Activated naive CD8-positive, alpha-beta T cell treated with anti-CD3 and anti-CD28 coated beads, Interleukin-2, amount 10 ng/mL, durations not matched to agents 7 days and 5 days (primary cell): Measurements from ENCODE around the gene SLC29A2. TPM values are rescaled to one million over a fixed set of nuclear protein-coding genes. Genes with fewer than 3 reads are reported as not detected.
A peak's percentile ranks its signal among the peaks of the same experiment; 100 is the strongest.

Source experiments
- ATAC-seq: fragments of 150-1000 bp; cut with Tn5 transposase; one replicate; pipeline ENCODE4 v1.10.0; 2021; ENCODE audit warnings: low read depth, moderate library complexity
- POLR2A ChIA-PET: fragments of 350-600 bp; sonication (Branson Sonifier 250); formaldehyde crosslinking; loops from one replicate; lab custom pipeline; 2021; ENCODE audit warnings: antibody characterized with exemption; lab: Charles Lee
- DNase-seq: peaks from one replicate; pipeline ENCODE4 v3.0.0; 2021
- H3K27ac Mint-ChIP-seq: one replicate; pipeline ENCODE4 v1.8.0; 2022; ENCODE audit warnings: mild to moderate bottlenecking, mixed read lengths
- H3K27me3 Mint-ChIP-seq: one replicate; pipeline ENCODE4 v1.8.0; 2022; ENCODE audit warnings: mild to moderate bottlenecking, moderate library complexity, mixed read lengths
- H3K36me3 Mint-ChIP-seq: one replicate; pipeline ENCODE4 v1.8.0; 2021; ENCODE audit warnings: mild to moderate bottlenecking, mixed read lengths
- H3K4me1 Mint-ChIP-seq: one replicate; pipeline ENCODE4 v1.8.0; 2021; ENCODE audit warnings: mixed read lengths
- H3K4me3 Mint-ChIP-seq: one replicate; pipeline ENCODE4 v1.8.0; 2022; ENCODE audit warnings: mild to moderate bottlenecking, moderate library complexity, mixed read lengths
- H3K9me3 Mint-ChIP-seq: one replicate; pipeline ENCODE4 v1.8.0; 2021; ENCODE audit warnings: mixed read lengths
- total RNA-seq, 2 experiments: library from RNA; stranded (reverse); gene quantifications; one replicate each; pipeline ENCODE4 v1.2.3, GENCODE V29; 2021

SLC29A2 gene
- total RNA-seq, 2 experiments from 2014 or later, result 11.2 to 12.1 TPM

GRCh38 chr11:66313321-66314185 lies 58.0 kb downstream of the SLC29A2 start:
- H3K4me3 Mint-ChIP-seq, result peak overlapping the region; percentile 92
- peak overlapping the region; percentile 96 for H3K27ac Mint-ChIP-seq
- H3K4me1 Mint-ChIP-seq, result peaks cover 34% of the 10 kb centered on the region
- ATAC-seq, result no peak
- H3K9me3 Mint-ChIP-seq, result no peaks in the 10 kb centered on the region
- no peaks in the 10 kb centered on the region for H3K27me3 Mint-ChIP-seq
- H3K36me3 Mint-ChIP-seq, result peaks cover 12% of the 10 kb centered on the region
- no peak for DNase-seq
- POLR2A ChIA-PET, result interaction anchor here (1.0 to 7.7 kb wide), 20 partner anchors 9 to 423 kb away, joined by 3 to 215 read pairs (median 6); partner anchors contain the start of genes B4GAT1, BRMS1, CCDC85B and DPP3

DNA sequence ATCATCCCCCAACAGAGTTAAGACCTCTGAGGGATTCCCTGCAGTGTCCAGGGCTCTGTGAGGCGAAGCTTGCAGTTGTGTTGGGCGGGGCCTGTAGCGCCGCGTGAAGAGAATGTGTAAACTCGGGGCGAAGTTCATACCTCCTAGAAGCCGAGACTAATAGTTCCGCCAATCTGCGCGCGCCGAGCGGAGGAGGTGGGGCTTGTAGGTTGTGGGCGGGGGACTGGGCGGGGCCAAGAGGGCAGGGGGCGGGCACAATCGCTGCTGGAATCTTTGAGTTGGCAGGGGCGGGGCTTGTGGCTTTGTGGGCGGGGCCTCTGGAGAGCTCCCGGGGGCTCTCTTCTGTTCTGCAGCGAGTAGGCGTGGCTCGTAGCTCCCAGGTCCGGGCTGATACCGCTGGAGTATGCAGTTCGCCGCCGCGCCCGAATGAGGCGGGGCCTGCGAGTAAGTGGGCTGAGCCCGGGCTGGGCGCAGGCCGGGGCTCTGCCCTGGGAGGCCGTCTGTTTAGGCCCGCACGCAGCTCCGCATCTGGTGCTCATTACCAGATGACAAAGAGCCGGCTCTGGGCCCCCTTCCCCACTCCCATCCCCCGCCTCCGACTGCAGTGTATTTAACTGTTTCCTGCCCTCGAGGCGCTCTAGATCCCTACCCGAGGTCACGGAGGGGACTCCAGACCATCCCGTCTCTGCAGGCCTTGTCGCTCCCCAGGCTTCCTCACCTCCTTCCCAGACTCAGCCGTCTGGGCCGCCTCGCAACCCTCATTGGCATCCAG lies 58.8 kb downstream of the SLC29A2 start:
- peak; percentile 99 for DNase-seq
- peak overlapping the region; percentile 92 for H3K4me3 Mint-ChIP-seq
- POLR2A ChIA-PET, result interaction anchor here (0.6 to 7.7 kb wide), 22 partner anchors 9 to 422 kb away, joined by 3 to 215 read pairs (median 6); partner anchors contain the start of genes B4GAT1, BRMS1, CCDC85B and PELI3
- H3K4me1 Mint-ChIP-seq, result peaks cover 27% of the 10 kb centered on the region
- H3K9me3 Mint-ChIP-seq, result no peaks in the 10 kb centered on the region
- peaks cover 12% of the 10 kb centered on the region for H3K36me3 Mint-ChIP-seq
- H3K27ac Mint-ChIP-seq, result peak overlapping the region; percentile 96
- no peaks in the 10 kb centered on the region for H3K27me3 Mint-ChIP-seq
- ATAC-seq, result peak; percentile 70

Other genes starting within 250 kb of the SLC29A2 start
- gene KLC2, start 114.1 kb downstream of the SLC29A2 start, total RNA-seq, result 10 to 100 TPM; 39.3 to 41.9 TPM
- gene RAB1B, start 103.1 kb downstream of the SLC29A2 start, total RNA-seq, result 100 to 1,000 TPM; 136 to 145 TPM
- 1 to 10 TPM; 2.1 to 2.7 TPM for gene CNIH2, start 93.6 kb downstream of the SLC29A2 start, total RNA-seq
- 10 to 100 TPM; 44.5 to 45.5 TPM for gene YIF1A, start 82.6 kb downstream of the SLC29A2 start, total RNA-seq
- gene TMEM151A, start 79.9 kb downstream of the SLC29A2 start, total RNA-seq, result not detected
- 10 to 100 TPM; 80.3 to 85.5 TPM for gene CD248, start 54.7 kb downstream of the SLC29A2 start, total RNA-seq
- gene RIN1, start 35.3 kb downstream of the SLC29A2 start, total RNA-seq, result 1 to 10 TPM; 3.0 to 5.7 TPM
- 10 to 100 TPM; 45.4 to 47.8 TPM for gene BRMS1, start 26.7 kb downstream of the SLC29A2 start, total RNA-seq
- gene B4GAT1, start 24.1 kb downstream of the SLC29A2 start, total RNA-seq, result 1 to 10 TPM; 9.5 to 9.7 TPM
- gene NPAS4, start 49.3 kb upstream of the SLC29A2 start, total RNA-seq, result under 1 TPM; 0.23 to 0.67 TPM
- gene MRPL11, start 67.1 kb upstream of the SLC29A2 start, total RNA-seq, result 10 to 100 TPM; 53.9 to 64.4 TPM
- 10 to 100 TPM; 10.6 to 10.7 TPM for gene PELI3, start 95.1 kb upstream of the SLC29A2 start, total RNA-seq
- gene DPP3, start 108.7 kb upstream of the SLC29A2 start, total RNA-seq, result 10 to 100 TPM; 44.9 to 45.7 TPM
- gene BBS1, start 138.9 kb upstream of the SLC29A2 start, total RNA-seq, result 10 to 100 TPM; 22.6 to 26.4 TPM
- 10 to 100 TPM; 22.1 to 23.0 TPM for gene ZDHHC24, start 174.3 kb upstream of the SLC29A2 start, total RNA-seq
- gene ACTN3, start 175.1 kb upstream of the SLC29A2 start, total RNA-seq, result under 1 TPM in 1 of 2 experiments, not detected in 1; 0.11 TPM
- 10 to 100 TPM; 13.5 to 14.2 TPM for gene CTSF, start 196.8 kb upstream of the SLC29A2 start, total RNA-seq
- gene CCDC87, start 221.3 kb upstream of the SLC29A2 start, total RNA-seq, result under 1 TPM; 0.09 to 0.14 TPM
- gene CCS, start 221.4 kb upstream of the SLC29A2 start, total RNA-seq, result 10 to 100 TPM; 46.6 to 47.5 TPM
- 100 to 1,000 TPM; 150 to 151 TPM for gene RBM14, start 244.9 kb upstream of the SLC29A2 start, total RNA-seq